GM19463 (cell line): Measurements from ENCODE around the gene SLC33A1.
"Not testable (repeated sequence)": the region's sequence is repeated elsewhere in the genome, so short reads cannot be mapped to it uniquely, and the experiment has no call there.

Experiments used
- ATAC-seq: cut with Tn5 transposase; IDR thresholded peaks from one replicate; pipeline ENCODE4 v1.9.1; 2021; ENCODE audit warnings: mild to moderate bottlenecking, moderate library complexity; ENCODE audit not compliant: unreplicated experiment

The SLC33A1 gene

DNA sequence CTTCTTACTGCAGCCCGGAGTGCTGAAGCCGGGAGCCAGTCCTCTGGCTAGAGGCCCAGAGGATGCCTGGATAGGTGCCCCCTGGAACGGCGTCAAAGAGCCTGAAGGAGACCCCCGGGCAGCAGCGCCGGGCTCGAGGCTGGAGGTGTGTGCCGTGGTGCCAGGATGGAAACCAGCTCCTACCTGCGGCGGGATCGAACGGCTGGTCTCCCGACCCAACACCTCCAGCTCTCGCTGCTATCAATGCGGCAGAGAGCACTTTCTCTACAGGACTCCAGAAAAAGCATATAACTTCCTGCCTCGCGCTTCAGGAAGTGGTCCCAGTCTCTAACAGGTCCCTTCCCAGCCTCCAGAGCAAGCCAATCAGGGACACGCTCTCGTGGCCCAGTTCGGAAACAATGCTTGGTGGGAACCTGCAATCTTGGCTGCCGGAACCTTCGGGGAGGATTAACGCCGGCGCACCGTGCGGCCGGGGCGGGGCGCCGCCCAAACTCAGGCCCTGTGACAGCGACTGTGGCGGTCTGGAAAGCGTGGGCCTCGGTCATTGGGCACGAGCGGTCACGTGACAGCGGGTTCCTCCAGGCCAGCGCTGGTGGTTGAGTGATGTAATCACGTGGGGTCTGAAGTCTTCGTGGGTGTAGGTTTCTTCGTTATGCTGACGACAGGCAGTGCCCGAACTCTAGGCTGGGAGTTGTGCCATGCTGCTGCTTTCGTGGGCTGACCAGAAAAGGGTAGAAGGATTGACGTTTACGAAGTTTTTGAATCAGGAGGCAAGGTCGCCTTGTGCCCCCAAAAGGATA, at the start of gene SLC33A1:
Gene SLC33A1, minus strand, starts transcription at position 287 of the 800 bp plus-strand sequence. CDS start 430 bp downstream, outside the sequence.
- ATAC-seq, result peak; percentile 91

DNA sequence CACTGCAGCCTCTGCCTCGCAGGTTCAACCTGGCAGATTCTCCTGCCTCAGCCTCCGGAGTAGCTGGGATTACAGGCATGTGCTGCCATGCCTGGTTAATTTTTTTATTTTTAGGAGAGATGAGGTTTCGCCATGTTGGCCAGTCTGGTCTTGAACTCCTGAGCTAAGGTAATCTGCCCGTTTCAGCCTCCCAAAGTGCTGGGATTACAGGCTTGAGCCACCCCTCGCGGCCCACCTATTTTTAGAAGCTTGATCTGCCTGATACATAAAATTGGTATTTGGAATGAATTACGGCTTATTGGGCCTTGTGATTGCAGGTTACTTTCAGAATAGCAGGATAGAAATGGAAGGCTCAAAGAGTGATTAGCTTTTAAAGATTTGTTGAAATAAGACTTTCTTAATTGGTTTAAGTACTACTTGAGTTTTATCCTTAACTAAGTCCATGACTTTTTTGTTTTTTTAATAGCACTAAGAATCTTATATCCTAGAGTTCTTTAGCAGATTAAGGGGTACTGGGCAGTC, 41.2 kb upstream of the SLC33A1 start:
- ATAC-seq, result no peak

DNA sequence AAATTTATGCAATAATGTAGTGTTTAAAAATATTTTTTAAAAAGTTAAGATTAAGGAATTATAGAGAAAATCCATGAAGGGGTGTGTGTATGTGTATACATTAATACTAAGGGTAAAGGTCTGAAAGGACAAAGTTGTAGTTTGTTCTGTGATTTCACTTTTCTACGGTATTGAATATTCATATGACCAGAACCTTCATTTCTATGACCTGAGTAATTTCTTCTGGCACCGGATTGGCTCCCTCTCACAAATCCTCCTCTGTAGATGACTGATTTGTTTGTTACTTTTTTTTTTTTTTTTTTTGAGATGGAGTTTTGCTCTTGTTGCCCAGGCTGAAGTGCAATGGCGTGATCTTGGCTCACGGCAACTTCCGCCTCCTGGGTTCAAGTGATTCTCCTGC, 37.1 kb upstream of the SLC33A1 start:
- no peak for ATAC-seq

DNA sequence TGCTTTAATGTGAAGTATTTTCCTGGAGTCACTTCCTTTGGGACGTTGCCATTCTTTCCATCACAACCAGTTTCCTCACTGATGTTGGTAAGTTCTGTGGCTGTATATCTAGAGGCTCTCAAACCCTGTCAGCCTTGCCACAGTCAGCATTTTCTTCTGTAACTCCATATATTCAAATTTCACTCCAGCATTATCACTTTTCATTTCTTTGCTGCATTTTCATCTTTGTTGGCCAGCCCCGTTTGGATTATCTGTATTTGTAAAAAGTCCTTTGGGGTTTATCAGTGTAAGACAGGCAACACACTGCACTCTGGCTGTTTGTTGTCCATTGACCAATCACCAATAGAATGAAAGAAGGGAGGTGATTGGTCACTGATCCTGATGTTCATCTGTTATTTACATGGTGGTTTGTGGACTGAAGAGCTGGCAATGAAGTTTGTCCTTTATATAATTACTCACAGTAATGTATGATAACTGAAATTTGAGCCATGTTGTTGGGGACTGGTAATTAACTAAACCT, 36.5 kb upstream of the SLC33A1 start:
- peak; percentile 60 for ATAC-seq

DNA sequence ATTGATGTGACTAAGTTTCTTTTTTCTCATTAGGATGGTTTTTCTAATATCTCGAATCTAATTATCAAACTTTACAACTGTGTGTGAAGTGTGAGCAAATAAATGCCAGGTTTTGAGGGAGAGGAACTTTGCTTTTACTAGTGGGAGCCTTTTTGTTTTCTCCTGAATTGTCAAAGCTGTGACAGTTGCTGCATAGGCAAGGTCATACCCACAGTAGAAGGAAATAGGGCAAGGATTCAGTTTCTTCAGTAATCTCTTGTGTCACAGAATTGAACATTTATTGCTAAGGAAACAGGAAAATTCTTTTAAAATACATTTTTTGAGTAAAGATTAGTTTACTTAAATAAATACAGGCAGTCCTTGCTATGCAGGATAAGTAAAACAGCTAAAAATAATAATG, 35.7 kb upstream of the SLC33A1 start:
- no peak for ATAC-seq

DNA sequence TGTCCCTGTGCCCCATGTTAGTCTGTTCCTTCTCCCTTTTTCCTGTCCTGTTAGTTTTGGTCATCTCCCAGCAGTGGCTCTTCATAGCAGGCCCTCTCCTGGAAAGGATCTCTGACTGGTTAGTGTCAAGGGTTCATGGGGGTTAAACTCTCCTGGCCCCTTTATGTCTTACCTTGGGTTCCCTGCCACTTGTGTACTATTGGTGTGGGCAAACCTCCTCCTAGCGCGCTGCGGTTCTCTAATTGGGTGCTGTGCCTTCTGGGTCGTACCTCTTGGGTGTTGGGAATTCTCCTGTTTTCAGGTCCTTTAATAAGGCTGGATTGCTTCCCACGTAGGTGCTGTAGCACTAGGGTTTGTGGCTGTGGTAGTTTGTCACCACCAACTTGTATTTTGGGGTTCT, 35.0 kb upstream of the SLC33A1 start:
- ATAC-seq, result no peak

DNA sequence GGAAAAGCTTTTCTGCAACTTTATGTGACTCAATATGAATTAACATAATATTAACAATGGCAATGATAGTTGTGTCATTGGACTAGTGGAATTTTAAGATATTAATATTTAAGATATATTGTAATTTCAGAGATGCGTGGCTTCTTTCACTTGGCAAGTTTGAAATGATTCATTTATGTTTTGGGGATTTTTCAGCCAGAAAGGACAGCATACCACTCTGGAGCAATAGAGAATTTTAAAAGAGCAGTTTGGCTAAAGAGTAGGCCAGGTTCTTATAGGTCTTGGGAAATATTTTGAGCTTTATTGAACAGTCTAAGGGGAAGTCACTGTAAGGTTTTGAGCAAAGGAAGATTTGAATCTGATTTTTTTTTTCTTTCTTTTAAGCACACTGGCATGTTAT, 32.7 kb upstream of the SLC33A1 start:
- ATAC-seq, result no peak

DNA sequence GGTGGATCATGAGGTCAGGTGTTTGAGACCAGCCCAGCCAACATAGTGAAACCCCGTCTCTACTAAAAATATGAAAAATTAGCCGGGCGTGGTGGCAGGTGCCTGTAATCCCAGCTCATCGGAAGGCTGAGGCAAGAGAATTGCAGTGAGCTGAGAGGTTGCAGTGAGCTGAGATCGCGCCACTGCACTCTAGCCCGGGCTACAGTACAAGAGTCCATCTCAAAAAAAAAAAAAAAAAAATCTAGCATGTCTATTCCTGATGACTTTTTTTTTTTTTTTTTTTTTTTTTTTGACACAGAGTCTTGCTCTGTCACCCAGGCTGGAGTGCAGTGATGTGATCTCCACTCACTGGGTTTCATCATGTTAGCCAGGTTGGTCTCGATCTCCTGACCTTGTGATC, 32.1 kb upstream of the SLC33A1 start:
- ATAC-seq, result not testable (repeated sequence)

DNA sequence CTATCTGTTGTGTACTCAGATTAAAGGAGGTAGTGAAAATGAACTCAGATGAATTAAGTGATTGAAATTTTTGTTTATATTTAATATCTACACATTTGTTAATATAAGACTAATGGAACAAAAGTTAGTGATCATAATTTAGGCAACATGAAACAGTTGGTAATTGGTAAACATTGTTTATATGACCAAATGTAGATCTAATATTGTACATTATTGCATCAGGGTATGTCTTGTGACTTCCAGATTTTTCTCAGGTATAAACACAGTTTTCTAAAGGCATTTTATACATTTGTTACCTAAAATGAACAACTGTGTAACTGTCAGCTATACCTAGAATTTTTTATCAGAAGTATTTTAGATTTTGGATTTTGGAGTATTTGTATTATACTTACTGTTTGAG, 31.1 kb upstream of the SLC33A1 start:
- ATAC-seq, result no peak

DNA sequence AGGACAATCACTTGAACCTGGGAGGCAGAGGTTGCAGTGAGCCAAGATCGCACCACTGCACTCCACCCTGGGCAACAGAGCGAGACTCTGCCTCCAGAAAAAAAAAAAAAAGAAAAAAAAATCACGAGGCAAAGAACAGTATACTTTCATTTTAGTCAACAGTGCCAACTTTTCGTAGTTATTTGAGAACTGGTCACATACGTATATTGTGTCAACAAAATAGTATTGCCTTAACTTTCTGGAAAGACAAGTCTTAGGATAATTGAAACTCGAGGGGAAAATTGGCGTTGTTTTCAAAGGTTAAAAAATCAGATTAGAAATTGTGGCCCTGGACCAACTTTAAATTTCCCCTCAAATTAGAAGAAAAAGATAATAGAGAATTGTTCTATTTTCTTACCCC, 30.1 kb upstream of the SLC33A1 start:
- ATAC-seq, result no peak

DNA sequence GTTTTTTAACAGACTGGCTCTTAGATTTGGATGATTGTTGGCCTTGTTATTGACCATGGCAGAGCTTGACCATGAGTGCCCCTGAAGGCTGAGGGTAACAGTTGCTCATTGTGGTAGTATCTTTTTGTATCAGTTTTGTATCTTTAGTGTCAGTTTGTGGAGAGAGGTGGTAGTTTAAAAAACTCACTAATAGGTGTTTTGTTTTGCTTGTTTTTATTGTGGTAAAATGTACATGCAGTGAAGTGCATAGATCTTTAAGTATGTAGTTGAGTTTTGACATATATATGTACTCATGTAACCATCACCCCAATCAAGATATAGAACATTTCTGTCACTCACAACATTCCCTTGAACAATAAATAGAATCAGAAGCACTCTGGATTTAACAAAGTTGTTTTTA, 26.1 kb upstream of the SLC33A1 start:
- no peak for ATAC-seq

DNA sequence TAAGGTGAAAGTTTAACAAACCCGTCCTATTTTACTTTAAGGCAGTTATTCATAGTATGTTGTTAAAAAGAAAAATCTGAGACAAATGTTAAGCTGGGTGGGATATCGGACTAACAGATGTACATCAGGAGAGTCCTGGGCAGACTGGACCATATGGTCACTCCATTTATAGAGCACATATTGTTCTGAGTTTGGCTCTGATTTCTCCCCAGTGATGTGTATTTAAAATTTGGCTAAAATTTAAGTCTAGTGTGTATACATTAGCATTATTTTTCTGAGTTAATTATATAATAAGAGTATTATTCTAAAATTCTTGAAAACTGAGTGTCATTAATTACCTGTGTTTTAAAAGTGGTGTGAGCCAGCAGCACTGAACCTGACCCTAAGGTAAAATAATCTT, 22.3 kb upstream of the SLC33A1 start:
- ATAC-seq, result no peak

DNA sequence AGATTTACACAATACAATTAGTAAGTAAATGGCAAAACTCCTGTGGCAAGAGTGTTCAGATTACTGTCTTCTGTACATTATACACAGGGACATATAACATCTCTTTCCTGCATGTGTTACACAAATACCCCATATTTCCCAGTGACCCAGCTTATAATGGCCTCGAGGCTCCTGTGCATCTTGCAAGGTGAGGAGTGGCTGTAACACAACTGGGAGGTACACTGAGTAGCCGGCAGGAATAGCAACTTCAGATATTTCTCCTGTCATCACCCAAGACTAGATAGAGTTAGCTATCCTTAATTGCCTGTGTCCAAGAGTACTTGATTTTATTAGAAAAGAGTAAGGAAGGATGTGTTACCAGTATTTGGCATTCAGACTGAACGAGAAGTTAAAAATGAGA, 21.8 kb upstream of the SLC33A1 start:
- no peak for ATAC-seq

DNA sequence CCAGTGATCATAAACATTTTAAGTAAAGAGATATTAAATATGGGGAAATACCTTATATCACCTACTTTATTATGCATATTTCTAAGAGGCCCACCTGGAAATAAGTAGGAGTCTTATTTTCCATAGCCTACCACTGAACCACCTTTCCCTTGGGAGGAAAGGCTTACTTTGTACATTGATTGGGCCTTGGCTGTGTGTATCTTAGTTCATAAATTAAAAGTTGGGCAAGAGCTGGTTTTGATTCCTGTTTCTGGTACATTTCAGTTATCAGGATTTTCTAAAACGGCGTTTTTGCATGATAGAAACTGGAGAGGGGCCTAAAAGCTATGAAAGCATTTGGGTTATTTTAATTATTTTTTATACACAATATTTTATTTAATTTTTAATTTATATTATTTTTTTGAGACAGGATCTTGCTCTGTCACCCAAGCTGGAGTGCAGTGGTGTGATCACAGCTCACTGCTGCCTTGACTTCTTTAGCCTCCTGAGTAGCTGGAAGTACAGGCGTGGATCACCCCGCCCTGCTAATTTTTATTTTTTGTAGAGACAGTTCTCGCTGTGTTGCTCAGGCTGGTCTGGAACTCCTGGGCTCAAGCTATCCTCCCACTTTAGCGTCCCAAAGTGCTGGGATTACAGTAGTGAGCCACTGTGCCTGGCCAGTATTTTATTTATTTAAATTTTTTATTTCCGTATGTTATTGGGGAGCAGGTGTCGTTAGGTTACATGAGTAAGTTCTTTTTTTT, 18.8 kb upstream of the SLC33A1 start:
- no peak for ATAC-seq

DNA sequence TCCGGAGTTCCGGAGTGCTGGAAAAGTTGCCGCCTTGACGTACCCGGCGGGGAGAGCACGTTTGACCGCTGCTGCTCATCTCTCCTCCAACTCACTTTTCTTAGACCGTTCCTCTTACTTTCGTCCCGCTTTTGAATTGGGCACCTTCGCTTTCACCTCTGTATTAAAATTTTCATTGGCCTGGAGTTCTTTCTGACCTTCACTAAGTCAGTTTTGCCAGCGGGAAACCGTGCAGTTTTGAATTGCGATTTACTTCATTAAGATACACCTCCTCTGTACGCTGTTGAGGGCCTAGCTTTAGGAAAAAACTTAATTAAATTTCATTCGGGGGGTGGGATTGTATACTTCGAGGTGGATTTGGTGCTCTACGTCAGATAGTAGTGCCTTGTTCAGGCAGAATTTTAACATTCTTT, 17.5 kb upstream of the SLC33A1 start:
- peak; percentile 3 for ATAC-seq

DNA sequence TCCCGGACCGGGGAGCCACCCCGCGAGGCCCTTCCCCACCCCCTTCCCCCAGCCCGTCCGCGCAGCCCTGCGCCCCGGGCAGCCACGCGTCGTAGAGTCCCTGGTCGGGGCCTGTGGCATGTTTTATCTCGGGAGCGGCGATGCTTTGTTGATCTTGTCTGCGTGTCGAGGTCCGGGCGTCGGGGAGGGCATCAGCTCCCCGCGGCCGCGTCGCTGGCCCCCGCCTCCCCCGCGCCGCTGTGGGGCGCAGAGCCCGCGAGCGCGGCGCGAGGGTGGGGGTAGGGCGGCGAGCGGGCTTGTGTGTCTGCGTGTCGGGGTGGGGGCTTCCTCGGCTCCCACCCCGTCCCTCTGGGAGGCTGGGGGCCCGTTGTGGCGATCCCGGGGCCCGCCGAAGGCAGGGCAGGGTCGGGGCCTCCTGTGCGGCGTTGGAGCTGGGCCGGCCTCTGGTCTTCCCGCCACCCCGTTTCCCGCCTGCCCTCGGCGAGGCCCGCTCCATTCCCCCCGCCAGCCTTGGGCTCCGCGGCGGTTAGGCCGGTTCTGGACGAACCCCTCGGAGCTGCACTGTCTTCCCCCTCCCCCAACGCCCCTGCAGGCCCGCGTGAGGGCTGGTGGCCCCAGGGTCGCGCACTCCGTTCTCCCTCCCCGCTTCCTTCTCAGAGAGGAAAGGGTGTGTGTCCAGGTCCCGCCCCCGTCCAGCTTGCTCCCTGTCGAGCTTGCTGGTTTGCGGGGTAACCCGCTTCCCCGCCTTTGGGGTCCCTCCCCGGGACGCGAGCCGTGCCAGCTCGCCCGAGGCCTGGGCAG, 16.9 kb upstream of the SLC33A1 start:
- peak; percentile 21 for ATAC-seq

DNA sequence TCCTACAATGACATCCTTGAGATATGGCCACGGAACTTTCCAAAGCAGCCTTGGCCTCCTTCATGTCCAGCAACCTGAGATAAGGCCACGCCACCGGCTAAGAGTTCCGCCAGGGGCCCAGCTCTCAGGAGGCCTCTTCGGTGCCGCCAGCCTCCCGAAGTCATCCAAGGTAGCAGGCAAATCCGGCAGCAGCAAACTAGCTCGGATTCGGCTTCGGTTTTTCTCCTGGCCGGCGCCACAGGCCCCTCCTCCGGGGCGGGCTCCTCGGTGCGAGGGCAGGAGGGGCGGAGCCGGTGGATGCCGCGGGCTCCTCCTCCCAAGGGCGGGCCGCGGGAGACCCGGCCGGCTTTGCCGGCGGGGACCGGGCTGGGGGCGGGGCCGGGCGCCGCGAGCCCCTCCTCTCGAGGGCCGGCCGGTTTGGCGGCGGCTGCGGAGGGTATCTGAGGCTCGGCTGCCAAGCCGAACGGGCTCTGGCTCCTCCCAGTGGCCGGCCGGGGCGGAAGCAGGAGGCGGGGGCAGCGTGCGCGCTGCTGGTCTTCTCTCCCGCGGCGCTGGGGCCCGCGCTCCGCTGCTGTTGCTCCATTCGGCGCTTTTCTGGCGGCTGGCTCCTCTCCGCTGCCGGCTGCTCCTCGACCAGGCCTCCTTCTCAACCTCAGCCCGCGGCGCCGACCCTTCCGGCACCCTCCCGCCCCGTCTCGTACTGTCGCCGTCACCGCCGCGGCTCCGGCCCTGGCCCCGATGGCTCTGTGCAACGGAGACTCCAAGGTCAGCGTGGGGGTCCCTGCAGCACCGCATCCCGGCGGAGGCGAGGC, 16.1 kb upstream of the SLC33A1 start, which contains the start of gene GMPS:
Gene GMPS, plus strand, starts transcription at position 518 of the 812 bp plus-strand sequence. Its CDS starts 221 bp downstream, at position 739.
- ATAC-seq, result peak; percentile 87

DNA sequence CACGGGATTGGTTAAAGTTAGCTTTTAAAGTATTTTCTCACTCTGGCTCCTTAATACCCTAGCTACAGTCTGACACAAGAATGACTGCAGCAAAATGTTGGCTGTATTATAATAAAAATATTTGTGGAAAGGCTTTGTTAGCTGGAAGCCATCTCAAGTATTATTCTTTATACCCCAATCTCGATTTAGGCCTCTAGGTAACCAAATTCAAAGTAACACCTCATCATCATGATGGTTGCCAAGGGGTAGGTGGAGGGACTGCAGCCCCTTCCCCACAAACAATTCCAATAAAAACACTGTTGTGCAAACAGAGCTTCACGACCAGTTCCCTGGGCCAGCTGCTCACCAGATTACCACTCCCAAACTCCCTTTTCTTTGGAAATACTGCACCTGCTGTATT, 15.5 kb upstream of the SLC33A1 start:
- no peak for ATAC-seq

DNA sequence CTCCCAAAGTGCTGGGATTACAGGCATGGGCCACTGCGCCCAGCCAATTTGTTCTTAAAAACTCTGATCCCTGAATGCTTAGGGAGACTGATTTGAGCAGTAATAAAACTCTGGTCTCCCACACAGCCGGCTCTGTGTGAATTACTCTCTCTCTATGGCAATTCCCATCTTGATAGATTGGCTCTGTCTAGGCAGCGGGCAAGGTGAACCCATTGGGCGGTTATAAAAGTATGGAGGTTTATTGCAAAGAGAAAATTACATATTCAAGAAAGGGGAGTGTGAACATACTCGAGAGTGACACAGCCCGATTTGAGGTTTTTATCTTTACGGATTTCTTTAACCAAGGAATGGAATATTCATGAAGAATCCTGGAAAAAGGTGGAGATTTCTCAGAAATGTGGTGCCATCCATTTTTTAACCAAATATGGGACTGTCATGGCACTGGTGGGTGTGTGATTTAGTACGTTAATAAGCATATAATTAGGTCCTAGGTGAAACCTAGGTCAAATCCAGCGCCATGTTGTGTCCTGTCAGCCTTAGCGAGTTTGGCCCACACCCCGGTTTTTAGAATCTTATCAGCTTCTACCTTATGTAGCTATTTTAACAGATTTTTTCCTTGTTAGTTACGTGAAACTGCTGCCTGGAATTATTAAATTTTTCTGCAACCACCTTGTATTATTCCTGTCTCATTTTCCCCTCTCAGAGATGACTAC, 9.0 kb upstream of the SLC33A1 start:
- ATAC-seq, result no peak
